Measurements from ENCODE around the gene ADAMTS15. TPM values are rescaled to one million over a fixed set of nuclear protein-coding genes. Genes with fewer than 3 reads are reported as not detected.

Gene ADAMTS15
- 78.8 and 81.6 TPM in 2 replicates for total RNA-seq
- long read RNA-seq, partial matches to known transcripts = 1 of 7 reads
- long read RNA-seq, other reads (novel, unspliced or antisense) = 6 of 7 reads

GRCh38 chr11:130448416-130449309, at the start of gene ADAMTS15:
Gene ADAMTS15 (plus strand): TSS chr11:130448645. CDS start chr11:130448974, 329 bp downstream.
- no peaks in the 10 kb centered on the region for H3K9me3 Mint-ChIP-seq (ENCODE audit: unreplicated experiment)
- peak within 1 kb of the TSS; percentile 64 for H3K27ac Mint-ChIP-seq (ENCODE audit: unreplicated experiment)
- H3K4me3 Mint-ChIP-seq (ENCODE audit: unreplicated experiment) = peak within 1 kb of the TSS; percentile 98
- peaks cover 18% of the 10 kb centered on the region for H3K36me3 Mint-ChIP-seq (ENCODE audit: unreplicated experiment)
- H3K27me3 Mint-ChIP-seq (ENCODE audit: unreplicated experiment) = no peaks in the 10 kb centered on the region
- DNase-seq (ENCODE audit: extremely low spot score, unreplicated experiment) = peak; percentile 96
- TF ChIP-seq, protein P1, sequence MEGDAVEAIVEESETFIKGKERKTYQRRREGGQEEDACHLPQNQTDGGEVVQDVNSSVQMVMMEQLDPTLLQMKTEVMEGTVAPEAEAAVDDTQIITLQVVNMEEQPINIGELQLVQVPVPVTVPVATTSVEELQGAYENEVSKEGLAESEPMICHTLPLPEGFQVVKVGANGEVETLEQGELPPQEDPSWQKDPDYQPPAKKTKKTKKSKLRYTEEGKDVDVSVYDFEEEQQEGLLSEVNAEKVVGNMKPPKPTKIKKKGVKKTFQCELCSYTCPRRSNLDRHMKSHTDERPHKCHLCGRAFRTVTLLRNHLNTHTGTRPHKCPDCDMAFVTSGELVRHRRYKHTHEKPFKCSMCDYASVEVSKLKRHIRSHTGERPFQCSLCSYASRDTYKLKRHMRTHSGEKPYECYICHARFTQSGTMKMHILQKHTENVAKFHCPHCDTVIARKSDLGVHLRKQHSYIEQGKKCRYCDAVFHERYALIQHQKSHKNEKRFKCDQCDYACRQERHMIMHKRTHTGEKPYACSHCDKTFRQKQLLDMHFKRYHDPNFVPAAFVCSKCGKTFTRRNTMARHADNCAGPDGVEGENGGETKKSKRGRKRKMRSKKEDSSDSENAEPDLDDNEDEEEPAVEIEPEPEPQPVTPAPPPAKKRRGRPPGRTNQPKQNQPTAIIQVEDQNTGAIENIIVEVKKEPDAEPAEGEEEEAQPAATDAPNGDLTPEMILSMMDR (IDR thresholded peaks at IDR 0.05) = no peak
- peaks cover 42% of the 10 kb centered on the region for H3K4me1 Mint-ChIP-seq (ENCODE audit: unreplicated experiment)

DNA sequence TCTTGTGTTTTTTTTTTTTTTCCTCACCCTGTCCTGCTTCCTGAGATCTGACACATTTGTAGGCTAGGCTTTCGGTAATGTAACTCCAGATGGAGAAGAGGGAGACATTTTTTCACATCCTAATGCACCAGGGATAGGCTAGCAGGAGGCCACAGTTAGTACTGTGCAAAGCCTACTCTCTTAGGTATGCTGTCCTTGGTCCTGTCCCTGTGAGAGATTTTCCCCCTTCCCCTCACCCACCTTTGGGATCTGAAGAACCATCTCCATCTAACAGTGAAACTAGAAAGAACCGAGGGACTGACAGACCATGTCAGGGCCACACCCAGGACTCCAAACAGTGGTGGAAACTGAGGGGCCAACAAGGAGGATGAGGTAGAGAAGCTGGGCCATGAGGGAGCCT, 49.2 kb upstream of the ADAMTS15 start:
- TF ChIP-seq, protein P1 (IDR thresholded peaks at IDR 0.05) = no peak
- no peak for DNase-seq (ENCODE audit: extremely low spot score, unreplicated experiment)
- Mint-ChIP-seq H3K36me3 (ENCODE audit: unreplicated experiment) (no peaks in the 10 kb centered on the region), H3K9me3 (ENCODE audit: unreplicated experiment) (no peaks in the 10 kb centered on the region), H3K27me3 (ENCODE audit: unreplicated experiment) (peaks cover 39% of the 10 kb centered on the region), H3K27ac (ENCODE audit: unreplicated experiment) (no peak overlapping the region), H3K4me3 (ENCODE audit: unreplicated experiment) (no peak overlapping the region), H3K4me1 (ENCODE audit: unreplicated experiment) (peaks cover 38% of the 10 kb centered on the region)

- H3K4me3 Mint-ChIP-seq (ENCODE audit: unreplicated experiment) = peak overlapping the region; percentile 2
- H3K9me3 Mint-ChIP-seq (ENCODE audit: unreplicated experiment) = no peaks in the 10 kb centered on the region
- TF ChIP-seq, protein P1 (IDR thresholded peaks at IDR 0.05) = no peak
- peaks cover 26% of the 10 kb centered on the region for H3K27me3 Mint-ChIP-seq (ENCODE audit: unreplicated experiment)
- H3K36me3 Mint-ChIP-seq (ENCODE audit: unreplicated experiment) = no peaks in the 10 kb centered on the region
- DNase-seq (ENCODE audit: extremely low spot score, unreplicated experiment) = no peak
- H3K27ac Mint-ChIP-seq (ENCODE audit: unreplicated experiment) = peak overlapping the region; percentile 62
- H3K4me1 Mint-ChIP-seq (ENCODE audit: unreplicated experiment) = peaks cover 38% of the 10 kb centered on the region
These were observed 47.5 kb upstream of the ADAMTS15 start for GRCh38 chr11:130400781-130401483.

DNA sequence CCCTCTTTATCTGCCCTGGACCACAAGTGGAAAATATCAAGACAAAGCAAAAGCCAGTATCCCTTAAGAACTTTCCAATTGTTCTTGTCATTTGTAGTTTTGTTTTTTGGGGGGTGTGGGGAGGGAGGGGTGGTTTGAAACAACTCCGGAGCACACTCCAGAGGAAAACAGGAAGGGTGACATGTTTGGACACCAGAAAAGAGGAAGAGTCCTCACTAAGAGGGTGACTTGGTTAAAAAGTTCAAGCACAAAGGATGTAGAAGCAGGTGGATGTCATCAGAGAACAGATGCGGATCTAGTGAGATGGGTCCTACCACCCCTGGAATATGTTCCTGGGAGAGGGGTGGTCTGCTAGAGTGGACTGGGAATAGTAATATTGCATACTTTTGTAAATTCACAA, 45.9 kb upstream of the ADAMTS15 start:
- H3K27ac Mint-ChIP-seq (ENCODE audit: unreplicated experiment) = no peak overlapping the region
- no peaks in the 10 kb centered on the region for H3K36me3 Mint-ChIP-seq (ENCODE audit: unreplicated experiment)
- TF ChIP-seq, protein P1 (IDR thresholded peaks at IDR 0.05) = no peak
- H3K9me3 Mint-ChIP-seq (ENCODE audit: unreplicated experiment) = no peaks in the 10 kb centered on the region
- H3K4me1 Mint-ChIP-seq (ENCODE audit: unreplicated experiment) = peaks cover 38% of the 10 kb centered on the region
- H3K27me3 Mint-ChIP-seq (ENCODE audit: unreplicated experiment) = peaks cover 19% of the 10 kb centered on the region
- DNase-seq (ENCODE audit: extremely low spot score, unreplicated experiment) = no peak
- no peak overlapping the region for H3K4me3 Mint-ChIP-seq (ENCODE audit: unreplicated experiment)

Measured in osteocyte (in vitro differentiated cells).